Mesothelial cell of epicardium (in vitro differentiated cells): ENCODE results near the gene PNMT. TPM values are rescaled to one million over a fixed set of nuclear protein-coding genes. Genes with fewer than 3 reads are reported as not detected.

Experiments used
- total RNA-seq: library from RNA; stranded (reverse); gene quantifications from 3 replicates; pipeline ENCODE4 v1.2.1, GENCODE V29; 2021

Gene PNMT
- total RNA-seq, 1 donor from 2014 or later: 1.7 TPM

Other genes starting within 250 kb of the PNMT start
- gene MED1, start 217.2 kb upstream of the PNMT start, total RNA-seq: 43.9 to 47.3 TPM (median 44.4 TPM) in 3 replicates
- 91.5 to 93.4 TPM (median 93.1 TPM) in 3 replicates for gene CDK12, start 207.0 kb upstream of the PNMT start, total RNA-seq
- gene NEUROD2, start 60.5 kb upstream of the PNMT start, total RNA-seq: 0.09 TPM in 1 of 3 replicates, not detected in the others
- gene PPP1R1B, start 41.5 kb upstream of the PNMT start, total RNA-seq: 0.58 to 0.75 TPM (median 0.75 TPM) in 3 replicates
- 55.6 to 56.6 TPM (median 56.2 TPM) in 3 replicates for gene STARD3, start 31.3 kb upstream of the PNMT start, total RNA-seq
- gene TCAP, start 3.1 kb upstream of the PNMT start, total RNA-seq: 1.6 to 3.0 TPM (median 2.3 TPM) in 3 replicates
- gene PGAP3, start 19.6 kb downstream of the PNMT start, total RNA-seq: 36.8 to 39.1 TPM (median 37.1 TPM) in 3 replicates
- 141 to 146 TPM (median 142 TPM) in 3 replicates for gene ERBB2, start 31.6 kb downstream of the PNMT start, total RNA-seq
- gene MIEN1, start 62.1 kb downstream of the PNMT start, total RNA-seq: 35.3 to 35.9 TPM (median 35.3 TPM) in 3 replicates
- gene GRB7, start 69.5 kb downstream of the PNMT start, total RNA-seq: 44.6 to 53.3 TPM (median 46.4 TPM) in 3 replicates
- gene IKZF3, start 195.9 kb downstream of the PNMT start, total RNA-seq: 0.58 to 0.75 TPM (median 0.67 TPM) in 3 replicates
- not detected in 3 replicates for gene ZPBP2, start 199.7 kb downstream of the PNMT start, total RNA-seq